HL-60 (cell line): Measurements from ENCODE around the gene CTNNA3.

Experiments
- CTCF ChIP-seq: IDR thresholded peaks from one replicate; pipeline ENCODE4 v1.5.1; 2011; ENCODE audit warnings: low read length, control low read depth, inconsistent platforms; ENCODE audit not compliant: insufficient read depth
- POLR2AphosphoS5 ChIP-seq: IDR thresholded peaks from 2 replicates; pipeline ENCODE4 v1.6.1; 2012; ENCODE audit warnings: low read depth
- REST ChIP-seq: IDR thresholded peaks from 2 replicates; pipeline ENCODE4 v1.6.1; 2012; ENCODE audit warnings: low read depth; ENCODE audit not compliant: insufficient replicate concordance

DNA sequence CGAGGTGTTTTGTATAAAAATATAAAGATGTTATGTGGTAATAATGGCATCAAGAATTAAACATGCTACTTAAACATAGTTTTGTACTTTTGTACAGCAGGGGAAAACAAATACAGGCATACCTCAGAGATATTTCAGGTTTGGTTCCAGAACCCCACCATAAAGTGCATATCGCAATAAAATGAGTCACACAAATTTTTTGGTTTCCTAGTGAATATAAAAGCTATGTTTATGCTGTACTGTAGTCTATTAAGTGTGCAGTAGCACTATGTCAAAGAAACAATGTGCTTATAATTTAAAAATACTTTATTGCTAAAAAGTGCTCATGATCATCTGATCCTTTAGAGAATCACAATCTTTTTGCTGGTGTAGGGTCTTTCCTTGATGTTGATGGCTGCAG, 752.4 kb downstream of the CTNNA3 start:
- TF ChIP-seq CTCF (no peak), POLR2AphosphoS5 (no peak), REST (no peak)
